ENCODE results near the gene ZSWIM8. TPM values are rescaled to one million over a fixed set of nuclear protein-coding genes. Genes with fewer than 3 reads are reported as not detected.

The ZSWIM8 gene
- total and polyA plus RNA-seq, 10 of the 15 experiments (the other 5 are each of a cell fraction or from before 2014, with no cell fraction given) = 7.8 to 47.1 (median 23.6) TPM

DNA sequence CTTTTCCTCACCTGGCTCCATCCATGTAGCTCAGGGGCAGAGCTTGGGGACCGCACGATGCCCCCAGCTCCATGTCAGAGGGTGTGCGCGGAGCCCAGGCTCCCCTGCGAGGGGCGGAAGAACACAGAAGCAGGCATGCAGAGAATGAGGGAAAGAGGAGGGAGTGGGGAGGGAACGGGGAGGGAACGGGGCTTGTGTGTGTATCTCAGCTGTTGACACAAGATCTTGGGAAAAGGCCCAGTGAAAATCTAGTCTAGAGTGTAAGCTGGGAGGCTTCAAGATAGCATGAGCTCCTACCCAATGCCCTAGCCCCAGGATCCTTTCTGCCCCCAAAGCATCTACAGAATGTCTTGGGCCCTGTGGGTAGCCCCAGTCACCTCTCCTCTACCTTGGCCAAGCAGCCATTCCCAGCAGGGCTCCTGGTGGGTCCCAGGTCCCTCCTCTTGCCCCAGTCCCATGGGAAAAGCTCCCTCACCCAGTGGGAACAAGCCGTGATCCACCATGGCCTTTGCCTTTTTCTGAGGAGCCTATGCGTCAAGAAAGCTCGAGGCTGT is 51.1 kb downstream of the ZSWIM8 start:
- Histone ChIP-seq H3K36me3 (ENCODE audit: control insufficient read depth in 2 of 2, insufficient read depth in 2 of 2, low read length in 1 of 2) (peaks cover 0 to 4% of the 10 kb centered on the region in 2 experiments; a peak in 3 of 4 replicates), H3K9me3 (replicated peaks; ENCODE audit: control insufficient read depth, insufficient read depth, low read length) (no peaks in the 10 kb centered on the region), H3K4me2 (ENCODE audit: control insufficient read depth, insufficient read depth) (no peak overlapping the region), H3K4me3 (no peak overlapping the region), H3K27me3 (replicated peaks in 1 of 2; ENCODE audit: control insufficient read depth in 2 of 2, insufficient read depth in 2 of 2, low read length in 1 of 2) (no peaks in the 10 kb centered on the region), H3K4me1 (ENCODE audit: control insufficient read depth, insufficient read depth, low read length) (no peaks in the 10 kb centered on the region), H3K9ac (ENCODE audit: control insufficient read depth, insufficient read depth, low read length) (no peak overlapping the region), H2AFZ (ENCODE audit: control insufficient read depth, low read depth, low read length) (no peak overlapping the region), H4K20me1 (ENCODE audit: control insufficient read depth, insufficient read depth) (no peaks in the 10 kb centered on the region), H3K27ac (ENCODE audit: control insufficient read depth, insufficient read depth) (no peak overlapping the region), H3K79me2 (ENCODE audit: control insufficient read depth, insufficient read depth, low read length) (no peaks in the 10 kb centered on the region)
- CTCF ChIA-PET = interaction anchor here (0.6 to 1.0 kb wide), 2 partner anchors 10 to 428 kb away, joined by 3 read pairs; no protein-coding TSS in a partner anchor
- FAIRE-seq (no peak), ATAC-seq (no peak), DNase-seq (ENCODE audit: low read depth, low spot score) (no peak)
- SMC1A ChIA-PET (ENCODE audit: uncharacterized antibody, unreplicated experiment) = interaction anchor here (3.4 kb wide), 1 partner anchor 43 kb away, joined by 8 read pairs; no protein-coding TSS in a partner anchor
- TF ChIP-seq SPI1 (IDR thresholded peaks at IDR 0.05; ENCODE audit: borderline replicate concordance, insufficient read depth, low read depth, low read length) (no peak), EZH2 (IDR thresholded peaks at IDR 0.05; ENCODE audit: borderline replicate concordance, control insufficient read depth, low read depth, low read length) (no peak), BCL11A (IDR thresholded peaks at IDR 0.05; ENCODE audit: low read depth, low read length) (no peak), SREBF2 (IDR thresholded peaks at IDR 0.05; ENCODE audit: low read length) (no peak), BRCA1 (IDR thresholded peaks at IDR 0.05; ENCODE audit: low read depth, low read length) (no peak), CHD4 (IDR thresholded peaks at IDR 0.05) (no peak), CTCF (IDR thresholded peaks at IDR 0.05 in 2 of 3, conservative IDR thresholded peaks at IDR 0.05 in 1 of 3; ENCODE audit: control insufficient read depth in 2 of 3, extremely low read depth in 1 of 3, insufficient read depth in 1 of 3, low read depth in 3 of 3, low read length in 3 of 3) (no peak), ESRRA (IDR thresholded peaks at IDR 0.05; ENCODE audit: low read length) (no peak), MAX (IDR thresholded peaks at IDR 0.05; ENCODE audit: low read depth, low read length) (no peak), IRF5 (IDR thresholded peaks at IDR 0.05; ENCODE audit: borderline replicate concordance) (no peak), MXI1 (IDR thresholded peaks at IDR 0.05; ENCODE audit: low read depth, low read length) (no peak)
- TF ChIP-seq, protein P1, sequence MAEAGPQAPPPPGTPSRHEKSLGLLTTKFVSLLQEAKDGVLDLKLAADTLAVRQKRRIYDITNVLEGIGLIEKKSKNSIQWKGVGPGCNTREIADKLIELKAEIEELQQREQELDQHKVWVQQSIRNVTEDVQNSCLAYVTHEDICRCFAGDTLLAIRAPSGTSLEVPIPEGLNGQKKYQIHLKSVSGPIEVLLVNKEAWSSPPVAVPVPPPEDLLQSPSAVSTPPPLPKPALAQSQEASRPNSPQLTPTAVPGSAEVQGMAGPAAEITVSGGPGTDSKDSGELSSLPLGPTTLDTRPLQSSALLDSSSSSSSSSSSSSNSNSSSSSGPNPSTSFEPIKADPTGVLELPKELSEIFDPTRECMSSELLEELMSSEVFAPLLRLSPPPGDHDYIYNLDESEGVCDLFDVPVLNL (IDR thresholded peaks at IDR 0.05; ENCODE audit: low read depth, low read length) = no peak
- intact Hi-C loops (cut with micrococcal nuclease; ENCODE audit: unreplicated experiment) = no loop called here
- POLR2A ChIA-PET = interaction anchor here (0.6 kb wide), 1 partner anchor 272 kb away, joined by 6 read pairs; no protein-coding TSS in a partner anchor
- in situ Hi-C loops (cut with MboI) = no loop called here
- no TSS peak for BruUV-seq (replicated peaks)
- WGBS (ENCODE audit: insufficient coverage, insufficient replicate concordance, low lambda C conversion rate, missing lambda C conversion rate) = 99% methylated on average over 10 of the region's 11 CpGs
- RAD21 ChIA-PET (ENCODE audit: unreplicated experiment) = interaction anchor here (1.3 kb wide), 1 partner anchor 43 kb away, joined by 4 read pairs; no protein-coding TSS in a partner anchor

All from GM12878 (cell line).